T-cell (primary cell): ENCODE results near the gene SFMBT2. TPM values are rescaled to one million over a fixed set of nuclear protein-coding genes. Genes with fewer than 3 reads are reported as not detected.
"Not testable (repeated sequence)": the region's sequence is repeated elsewhere in the genome, so short reads cannot be mapped to it uniquely, and the experiment has no call there.

Experiments used
- ATAC-seq, 4 experiments: fragments of 200-7000 bp in 3 of 4; fragments of 150-1000 bp in 1 of 4; cut with Tn5 transposase; replicated peaks in 1 of 4; 1 replicate in 3 of 4; 2 replicates in 1 of 4; pipeline ENCODE4 v1.10.0; 2021; ENCODE audit warnings: moderate library complexity in 3 of 4, mild to moderate bottlenecking in 2 of 4, moderate number of reproducible peaks in 1 of 4
- CTCF ChIA-PET, 2 donors: fragments of 300-600 bp; sonication (Branson Sonifier 250); formaldehyde crosslinking; loops; one replicate each; lab custom pipeline; 2022; ENCODE audit warnings: antibody characterized with exemption in 2 of 2; lab: Charles Lee
- POLR2A ChIA-PET, 2 donors: fragments of 300-600 bp; sonication (Branson Sonifier 250); formaldehyde crosslinking; loops; one replicate each; lab custom pipeline; 2022; ENCODE audit warnings: antibody characterized with exemption in 2 of 2; lab: Charles Lee
- DNase-seq, 35 experiments: peaks; one replicate each; pipeline versions ENCODE4 v3.0.0 to v3.0.0-alpha.2; 2013 to 2023
- H3K27ac ChIP-seq: one replicate; pipeline ENCODE4 v1.5.1; 2013; ENCODE audit warnings: low read length
- H3K27me3 ChIP-seq, 2 experiments: replicated peaks in 1 of 2; 1 replicate in 1 of 2; 2 replicates in 1 of 2; pipeline versions ENCODE4 v1.6.1 to v1.7.0; 2013; ENCODE audit warnings: low read length in 1 of 2, mixed read lengths in 1 of 2; ENCODE audit not compliant: control insufficient read depth in 2 of 2, insufficient read depth in 2 of 2; ENCODE audit errors: extremely low read depth in 1 of 2
- H3K36me3 ChIP-seq, 2 donors: 1 replicate in 1 of 2; 2 replicates in 1 of 2; pipeline versions ENCODE4 v1.6.1 to v1.7.0; 2013; ENCODE audit warnings: low read length in 1 of 2; ENCODE audit not compliant: control insufficient read depth in 2 of 2, insufficient read depth in 1 of 2; ENCODE audit errors: extremely low read depth in 1 of 2
- H3K4me1 ChIP-seq, 2 experiments: 1 replicate in 1 of 2; 2 replicates in 1 of 2; pipeline versions ENCODE4 v1.6.1 to v1.7.0; 2013; ENCODE audit warnings: low read length in 2 of 2, mixed read lengths in 1 of 2; ENCODE audit not compliant: insufficient read depth in 2 of 2, control insufficient read depth in 1 of 2; ENCODE audit errors: extremely low read depth in 1 of 2
- H3K4me3 ChIP-seq, 2 donors: 1 replicate in 1 of 2; 2 replicates in 1 of 2; pipeline versions ENCODE4 v1.5.1 to v1.7.0; 2013; ENCODE audit warnings: mild to moderate bottlenecking in 2 of 2, low read length in 1 of 2, moderate library complexity in 1 of 2; ENCODE audit not compliant: control insufficient read depth in 1 of 2; ENCODE audit errors: extremely low read depth in 1 of 2
- H3K9me3 ChIP-seq: 2 replicates; pipeline ENCODE4 v1.7.0; 2013
- H3K27ac Mint-ChIP-seq, 2 donors: one replicate each; pipeline ENCODE4 v1.8.0; 2020 to 2021; ENCODE audit warnings: mild to moderate bottlenecking in 2 of 2, mixed read lengths in 2 of 2
- H3K27me3 Mint-ChIP-seq, 2 donors: one replicate each; pipeline ENCODE4 v1.8.0; 2021 to 2022; ENCODE audit warnings: mixed read lengths in 2 of 2
- H3K36me3 Mint-ChIP-seq: one replicate; pipeline ENCODE4 v1.8.0; 2021; ENCODE audit warnings: mixed read lengths
- H3K4me1 Mint-ChIP-seq, 3 donors: one replicate each; pipeline ENCODE4 v1.8.0; 2020 to 2022; ENCODE audit warnings: mixed read lengths in 3 of 3, mild to moderate bottlenecking in 1 of 3
- H3K4me3 Mint-ChIP-seq, 3 donors: one replicate each; pipeline ENCODE4 v1.8.0; 2020 to 2022; ENCODE audit warnings: mild to moderate bottlenecking in 3 of 3, mixed read lengths in 3 of 3, moderate library complexity in 3 of 3
- H3K9me3 Mint-ChIP-seq, 3 donors: one replicate each; pipeline ENCODE4 v1.8.0; 2020 to 2022; ENCODE audit warnings: mixed read lengths in 3 of 3
- WGBS: methylation state at CpG from one replicate; pipeline ENCODE4 v1.1.5; 2013; ENCODE audit warnings: missing lambda C conversion rate; ENCODE audit not compliant: insufficient coverage; 5-methylcytosine and 5-hydroxymethylcytosine counted together
- total RNA-seq, 35 experiments: library from RNA in 6 of 35; stranded (reverse) in 6 of 35; fragments of 120-200 nt in 1 of 35; gene quantifications; one replicate each; pipeline versions ENCODE4 v1.2.1 to v1.2.4 and lab custom pipeline; 2013 to 2026

The SFMBT2 gene
- total RNA-seq, 5 donors from 2014 or later (not counting 1 experiment from before 2014, with no cell fraction given), result 32.7 to 38.3 (median 36.8) TPM

GRCh38 chr10:7186387-7187018 lies 224.3 kb downstream of the SFMBT2 start:
- ATAC-seq (no peak), DNase-seq (no peak)
- H3K4me3 ChIP-seq, result no peak overlapping the region
- no peaks in the 10 kb centered on the region for H3K9me3 ChIP-seq
- peaks cover 5 to 21% of the 10 kb centered on the region in 2 experiments for H3K4me1 ChIP-seq
- POLR2A ChIA-PET, result interaction anchor here (0.6 to 0.7 kb wide), 2 partner anchors 86 to 274 kb away, joined by 3 read pairs; no protein-coding TSS in a partner anchor
- Mint-ChIP-seq H3K27me3 (no peaks in the 10 kb centered on the region), H3K9me3 (no peaks in the 10 kb centered on the region), H3K4me3 (no peak overlapping the region), H3K36me3 (peaks cover 61% of the 10 kb centered on the region), H3K4me1 (peaks cover 38 to 43% (median 39%) of the 10 kb centered on the region in 3 donors), H3K27ac (no peak overlapping the region)
- 93% methylated on average over 2 of the region's 6 CpGs for WGBS
- no peaks in the 10 kb centered on the region for H3K27me3 ChIP-seq
- no peak overlapping the region for H3K27ac ChIP-seq
- H3K36me3 ChIP-seq, result peaks cover 0 to 21% of the 10 kb centered on the region in 2 donors
- CTCF ChIA-PET, result no interaction called here

- H3K4me1 ChIP-seq, result peaks cover 2 to 10% of the 10 kb centered on the region in 2 experiments
- H3K27me3 Mint-ChIP-seq, result no peaks in the 10 kb centered on the region
- no peak overlapping the region for H3K4me3 ChIP-seq
- peaks cover 27 to 34% (median 29%) of the 10 kb centered on the region in 3 donors for H3K4me1 Mint-ChIP-seq
- peak overlapping the region; percentile 16 to 49 for H3K27ac Mint-ChIP-seq
- ChIA-PET POLR2A (no interaction called here), CTCF (no interaction called here)
- 40% methylated on average over 1 of the region's 4 CpGs for WGBS
- H3K27me3 ChIP-seq, result no peaks in the 10 kb centered on the region
- H3K36me3 Mint-ChIP-seq, result peaks cover 55% of the 10 kb centered on the region
- peaks cover 2 to 23% of the 10 kb centered on the region in 2 donors for H3K36me3 ChIP-seq
- peak overlapping the region in 2 of 3 donors; percentile 8 to 59 for H3K4me3 Mint-ChIP-seq
- H3K9me3 ChIP-seq, result no peaks in the 10 kb centered on the region
- peak in 2 of 4 experiments; percentile 58 to 94 for ATAC-seq
- no peak overlapping the region for H3K27ac ChIP-seq
- H3K9me3 Mint-ChIP-seq, result no peaks in the 10 kb centered on the region
- DNase-seq, result peak in 4 of 35 experiments; percentile 10 to 50 (median 19)
Observed at GRCh38 chr10:7185367-7185690, 225.5 kb downstream of the SFMBT2 start.

DNA sequence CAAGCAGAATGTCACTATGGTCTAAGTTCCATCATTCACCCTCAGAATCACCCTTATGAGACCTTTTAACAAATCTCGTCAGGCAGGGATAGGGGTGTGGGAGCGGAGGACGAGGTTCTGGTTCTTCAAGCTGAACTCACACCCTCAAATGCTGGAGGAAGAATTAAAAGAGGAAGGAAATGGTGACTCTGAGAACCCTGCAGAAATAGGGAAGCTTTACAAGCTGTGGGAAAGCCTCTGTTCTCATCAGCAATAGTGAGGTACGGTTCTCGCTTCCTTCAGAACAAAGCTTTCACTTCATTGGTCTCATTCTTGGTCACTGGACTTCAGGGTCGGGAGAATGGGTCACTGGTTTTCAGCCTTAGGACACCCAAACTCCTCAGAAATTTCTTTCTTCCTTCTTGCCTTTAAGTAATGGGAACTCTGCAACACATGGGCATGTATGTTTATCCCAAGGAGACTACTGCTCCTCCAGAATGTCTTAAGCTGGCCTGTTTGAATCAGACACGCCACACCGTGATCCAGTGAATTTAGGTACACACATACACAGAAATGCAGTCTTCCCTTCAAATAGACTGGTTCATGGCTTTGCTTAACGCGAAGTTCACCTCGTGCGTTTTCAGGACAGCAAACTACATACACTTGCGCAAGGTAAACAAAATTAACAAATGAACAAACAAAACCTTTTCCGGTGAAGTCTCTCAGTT lies 226.0 kb downstream of the SFMBT2 start:
- DNase-seq (peak in 3 of 35 experiments; percentile 10 to 39 (median 32)), ATAC-seq (peak in 1 of 4 experiments; percentile 63)
- ChIA-PET CTCF (no interaction called here), POLR2A (no interaction called here)
- Histone ChIP-seq H3K9me3 (no peaks in the 10 kb centered on the region), H3K27ac (no peak overlapping the region), H3K4me3 (no peak overlapping the region), H3K36me3 (peaks cover 2 to 23% of the 10 kb centered on the region in 2 donors), H3K27me3 (no peaks in the 10 kb centered on the region), H3K4me1 (peaks cover 2 to 8% of the 10 kb centered on the region in 2 experiments)
- H3K27me3 Mint-ChIP-seq, result no peaks in the 10 kb centered on the region
- 73% methylated on average over 8 of the region's 14 CpGs for whole genome bisulfite sequencing
- H3K4me3 Mint-ChIP-seq, result peak overlapping the region in 2 of 3 donors; percentile 8 to 59
- H3K4me1 Mint-ChIP-seq, result peaks cover 27 to 34% (median 29%) of the 10 kb centered on the region in 3 donors
- peaks cover 55% of the 10 kb centered on the region for H3K36me3 Mint-ChIP-seq
- no peaks in the 10 kb centered on the region for H3K9me3 Mint-ChIP-seq
- H3K27ac Mint-ChIP-seq, result peak overlapping the region in 1 of 2 donors; percentile 49

DNA sequence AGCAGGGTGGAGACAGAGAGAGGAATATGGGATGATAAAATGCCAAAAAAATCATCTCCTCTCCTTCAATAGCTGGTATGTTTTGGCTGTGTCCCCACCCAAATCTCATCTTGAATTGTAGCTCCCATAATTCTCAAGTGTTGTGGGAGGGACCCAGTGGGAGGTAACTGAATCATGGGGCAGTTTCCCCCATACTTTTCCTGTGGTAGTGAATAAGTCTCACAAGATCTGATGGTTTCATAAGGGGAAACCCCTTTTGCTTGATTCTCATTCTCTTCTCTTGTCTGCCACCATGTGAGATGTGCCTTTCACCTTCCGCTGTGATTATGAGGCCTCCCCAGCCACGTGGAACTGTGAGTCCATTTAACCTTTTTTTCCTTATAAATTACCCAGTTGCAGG lies 226.7 kb downstream of the SFMBT2 start:
- H3K27ac Mint-ChIP-seq, ATAC-seq, H3K4me3 ChIP-seq, H3K27ac ChIP-seq, H3K27me3 ChIP-seq, H3K4me1 ChIP-seq, H3K9me3 Mint-ChIP-seq, H3K9me3 ChIP-seq, H3K27me3 Mint-ChIP-seq, H3K4me3 Mint-ChIP-seq, DNase-seq, POLR2A ChIA-PET, CTCF ChIA-PET: not testable (repeated sequence)
- peaks cover 2 to 28% of the 10 kb centered on the region in 2 donors for H3K36me3 ChIP-seq
- Mint-ChIP-seq H3K36me3 (peaks cover 50% of the 10 kb centered on the region), H3K4me1 (peaks cover 22 to 29% (median 23%) of the 10 kb centered on the region in 3 donors)
- no CpG with 5 or more reads among the region's 2 CpGs for WGBS

DNA sequence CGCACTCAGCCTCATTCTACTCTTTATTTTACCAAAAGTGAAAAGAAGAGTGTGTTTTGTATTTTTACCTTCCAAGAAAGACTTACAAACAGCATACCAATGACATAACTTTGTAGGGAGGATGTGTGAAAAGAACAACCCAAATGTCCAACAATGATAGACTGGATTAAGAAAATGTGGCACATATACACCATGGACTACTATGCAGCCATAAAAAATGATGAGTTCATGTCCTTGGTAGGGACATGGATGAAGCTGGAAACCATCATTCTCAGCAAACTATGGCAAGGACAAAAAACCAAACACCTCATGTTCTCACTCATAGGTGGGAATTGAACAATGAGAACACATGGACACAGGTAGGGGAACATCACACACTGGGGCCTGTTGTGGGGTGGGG lies 228.5 kb downstream of the SFMBT2 start:
- H3K27ac Mint-ChIP-seq, H3K27ac ChIP-seq, H3K9me3 ChIP-seq, H3K27me3 ChIP-seq, ATAC-seq, H3K4me3 ChIP-seq, H3K4me3 Mint-ChIP-seq, POLR2A ChIA-PET, DNase-seq, H3K27me3 Mint-ChIP-seq, H3K4me1 ChIP-seq, H3K9me3 Mint-ChIP-seq: not testable (repeated sequence)
- Mint-ChIP-seq H3K36me3 (peaks cover 55% of the 10 kb centered on the region), H3K4me1 (peaks cover 20 to 27% (median 23%) of the 10 kb centered on the region in 3 donors)
- peaks cover 2 to 25% of the 10 kb centered on the region in 2 donors for H3K36me3 ChIP-seq
- no CpG with 5 or more reads among the region's 1 CpG for WGBS
- CTCF ChIA-PET, result interaction anchor here in 1 of 2 donors (0.6 kb wide), 1 partner anchor 582 kb away, joined by 3 read pairs; no protein-coding TSS in a partner anchor

DNA sequence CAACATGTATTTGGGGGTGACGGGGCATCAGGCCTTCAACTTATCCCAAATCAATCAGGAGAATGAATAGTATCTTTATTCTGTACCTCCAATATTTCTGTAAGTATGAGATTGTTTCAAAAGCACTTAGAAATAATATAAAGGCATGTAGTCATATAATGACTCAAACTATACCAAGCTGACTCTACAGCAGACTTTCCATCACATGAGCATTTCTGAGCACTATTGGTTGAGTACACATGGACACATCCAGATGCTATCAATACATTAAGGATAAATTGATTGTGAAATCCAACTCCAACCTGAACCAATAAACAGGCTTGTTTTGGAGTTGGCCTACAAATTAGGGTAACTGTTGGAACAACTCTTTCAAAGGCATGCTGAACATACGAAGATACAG lies 229.4 kb downstream of the SFMBT2 start:
- ATAC-seq (no peak), DNase-seq (no peak)
- Mint-ChIP-seq H3K27me3 (no peaks in the 10 kb centered on the region), H3K9me3 (peaks cover 0 to 8% (median 0%) of the 10 kb centered on the region in 3 donors), H3K4me1 (peaks cover 15 to 22% (median 18%) of the 10 kb centered on the region in 3 donors), H3K4me3 (no peak overlapping the region), H3K27ac (no peak overlapping the region), H3K36me3 (peaks cover 59% of the 10 kb centered on the region)
- POLR2A ChIA-PET, result no interaction called here
- H3K27ac ChIP-seq, result no peak overlapping the region
- CTCF ChIA-PET, result no interaction called here
- no CpG with 5 or more reads among the region's 2 CpGs for WGBS
- H3K4me3 ChIP-seq, result no peak overlapping the region
- H3K9me3 ChIP-seq, result no peaks in the 10 kb centered on the region
- H3K36me3 ChIP-seq, result peaks cover 10 to 30% of the 10 kb centered on the region in 2 donors
- no peaks in the 10 kb centered on the region for H3K27me3 ChIP-seq
- H3K4me1 ChIP-seq, result peaks cover 2 to 8% of the 10 kb centered on the region in 2 experiments
